Thyroid gland (tissue), 4 donors: ENCODE measurements around the gene RAB36.

ENCODE experiments used
- CTCF ChIP-seq, 6 experiments: fragments of 200-600 bp in 3 of 6; fragments of 450-650 bp in 3 of 6; sonication (generic) in 3 of 6; IDR thresholded peaks; one replicate each; pipeline ENCODE4 v1.5.1; 2016 to 2019; ENCODE audit warnings: antibody characterized with exemption in 6 of 6, mild to moderate bottlenecking in 2 of 6, inconsistent platforms in 1 of 6, moderate library complexity in 1 of 6
- POLR2A ChIP-seq, 2 donors: fragments of 450-650 bp; IDR thresholded peaks; one replicate each; pipeline ENCODE4 v1.6.1; 2017; ENCODE audit warnings: antibody characterized with exemption in 2 of 2, mild to moderate bottlenecking in 2 of 2, moderate library complexity in 1 of 2

GRCh38 chr22:23190526-23190925 lies 45.2 kb downstream of the RAB36 start:
- TF ChIP-seq CTCF (IDR thresholded peaks at IDR 0.05) (no peak), POLR2A (IDR thresholded peaks at IDR 0.05) (no peak)
